NCI-H2107 (cell line): ENCODE measurements around the gene XYLT1.

Source experiments
- DNase-seq: peaks from one replicate; lab custom pipeline; 2025; lab: John Stamatoyannopoulos, UW

XYLT1 gene

DNA sequence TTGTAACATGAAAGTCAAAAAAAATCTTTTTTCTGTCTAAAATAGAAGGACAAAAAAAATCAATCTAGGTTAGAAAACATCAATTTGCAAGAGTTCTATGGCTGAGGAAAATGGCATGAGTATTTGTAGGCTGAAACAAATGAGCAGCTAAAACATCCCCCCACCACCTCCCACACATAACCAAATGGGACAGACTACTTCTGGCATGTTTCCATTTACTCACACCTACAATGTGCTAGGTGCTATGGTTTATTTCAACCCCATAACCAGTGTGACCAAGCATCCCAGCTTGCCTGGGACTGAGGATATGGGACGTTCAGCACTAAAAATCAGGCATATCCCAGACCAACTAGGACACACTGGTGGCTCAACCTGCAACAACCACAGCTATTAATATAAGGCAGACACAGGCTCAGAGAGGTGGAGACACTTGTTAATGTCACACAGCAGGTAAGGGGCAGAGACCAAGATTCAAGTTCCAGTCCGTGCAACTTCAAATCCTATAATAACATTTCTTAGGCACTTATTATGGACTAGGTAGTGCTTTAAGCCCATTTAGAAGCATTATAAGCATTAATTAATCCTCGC is 96.0 kb downstream of the XYLT1 start:
- no peak for DNase-seq

DNA sequence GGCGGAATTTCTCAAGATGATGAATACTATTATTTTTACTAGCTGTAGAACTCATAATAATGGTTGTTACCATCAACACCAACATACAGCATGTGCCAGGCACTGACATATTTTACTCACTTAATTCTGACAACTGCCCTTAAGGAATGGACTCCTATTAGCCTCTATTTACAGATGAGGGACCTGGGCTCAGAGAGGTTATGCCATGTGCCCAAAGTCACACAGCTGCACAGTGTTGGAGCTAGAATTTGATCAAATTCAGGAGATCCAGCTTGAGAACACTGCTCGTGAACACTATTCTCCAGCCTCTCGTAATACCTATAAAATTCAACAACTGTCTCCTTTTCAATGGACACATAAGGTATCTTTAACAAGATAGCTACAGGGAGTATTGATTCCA is 97.2 kb downstream of the XYLT1 start:
- no peak for DNase-seq

DNA sequence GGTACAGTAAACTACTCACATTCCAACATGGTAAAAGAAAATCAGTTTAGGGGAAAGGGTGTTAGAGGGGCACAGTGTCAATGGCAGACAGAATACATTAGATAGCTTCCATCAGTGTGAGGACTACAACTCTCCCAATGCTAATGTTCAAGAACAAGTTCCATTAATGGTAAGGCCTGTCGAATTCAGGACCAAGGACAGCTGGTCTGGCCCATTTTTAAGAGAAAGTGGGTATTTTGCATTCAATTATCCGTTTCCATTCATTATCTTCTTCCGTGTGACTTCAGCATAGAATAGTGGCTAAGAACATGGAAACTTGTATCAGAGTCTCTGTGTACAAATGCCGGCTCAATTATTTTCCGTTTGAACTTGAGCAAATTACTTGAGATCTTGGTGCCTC is 98.4 kb downstream of the XYLT1 start:
- DNase-seq = no peak

DNA sequence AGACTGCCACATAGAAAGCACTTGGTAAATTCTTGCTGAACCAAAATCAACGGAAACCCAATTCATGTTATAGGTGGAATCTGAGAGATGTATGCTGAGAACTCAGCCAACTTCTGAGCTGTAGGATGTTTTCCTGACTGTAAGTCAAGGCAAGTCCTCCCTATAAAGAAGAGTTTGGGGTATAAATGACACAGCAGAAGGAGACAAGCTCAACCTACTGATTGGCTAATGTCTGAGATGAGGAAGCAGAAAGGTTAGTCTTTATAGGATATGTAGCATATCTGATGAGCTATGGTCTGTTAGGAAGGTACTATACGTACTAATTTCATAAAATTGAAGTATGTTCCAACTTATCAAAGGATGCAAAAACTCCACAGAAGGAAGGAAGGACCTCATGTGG is 99.5 kb downstream of the XYLT1 start:
- no peak for DNase-seq

DNA sequence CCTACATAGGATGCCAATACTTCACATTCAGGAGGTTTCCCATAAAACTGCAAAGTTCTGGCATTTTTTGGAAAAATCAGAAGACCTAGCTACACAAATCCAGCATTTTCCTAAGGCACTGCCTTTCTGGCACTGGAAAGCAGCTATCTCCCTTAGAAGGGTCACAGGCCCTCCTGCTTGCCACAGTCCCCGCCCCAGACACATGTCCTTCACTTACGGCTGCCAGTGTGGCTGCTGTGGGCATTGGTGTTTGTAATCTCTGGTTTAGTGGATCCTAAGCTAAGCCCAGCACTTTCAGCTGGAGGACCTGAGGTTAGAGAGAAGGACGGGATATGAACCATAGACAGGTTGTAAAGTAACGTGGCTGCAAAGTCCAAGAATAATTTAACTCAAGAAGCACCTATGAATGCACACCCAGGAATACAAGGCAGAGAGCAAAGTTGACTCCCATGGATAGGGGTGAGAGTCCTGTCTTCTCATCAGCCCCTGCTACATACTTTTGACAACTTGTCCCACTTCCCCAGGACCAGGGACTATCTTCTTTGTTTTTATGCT is 100.0 kb downstream of the XYLT1 start:
- DNase-seq = no peak

DNA sequence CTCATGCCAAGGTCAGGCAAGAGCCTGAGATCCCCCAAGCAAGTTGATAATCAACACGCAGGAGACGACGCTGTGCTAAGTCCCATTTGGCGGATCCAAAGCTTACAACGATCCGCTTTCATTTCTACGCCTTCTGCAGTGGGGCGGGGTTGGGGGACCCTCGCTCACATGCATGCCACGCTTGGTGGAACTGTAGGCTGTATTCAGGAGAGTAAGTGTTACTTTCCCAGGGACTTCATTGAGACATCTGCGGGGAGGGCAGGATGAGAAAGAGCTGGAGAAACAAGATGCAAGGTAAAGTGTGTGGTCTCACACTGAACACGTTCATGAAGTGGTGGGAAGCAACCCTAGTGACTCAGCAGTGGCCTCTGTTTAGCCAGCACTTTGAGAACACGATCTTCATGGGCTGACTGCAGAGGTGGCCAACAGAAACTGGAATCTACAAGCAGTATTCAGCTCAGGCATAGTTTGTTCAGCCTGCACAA is 100.5 kb downstream of the XYLT1 start:
- no peak for DNase-seq

DNA sequence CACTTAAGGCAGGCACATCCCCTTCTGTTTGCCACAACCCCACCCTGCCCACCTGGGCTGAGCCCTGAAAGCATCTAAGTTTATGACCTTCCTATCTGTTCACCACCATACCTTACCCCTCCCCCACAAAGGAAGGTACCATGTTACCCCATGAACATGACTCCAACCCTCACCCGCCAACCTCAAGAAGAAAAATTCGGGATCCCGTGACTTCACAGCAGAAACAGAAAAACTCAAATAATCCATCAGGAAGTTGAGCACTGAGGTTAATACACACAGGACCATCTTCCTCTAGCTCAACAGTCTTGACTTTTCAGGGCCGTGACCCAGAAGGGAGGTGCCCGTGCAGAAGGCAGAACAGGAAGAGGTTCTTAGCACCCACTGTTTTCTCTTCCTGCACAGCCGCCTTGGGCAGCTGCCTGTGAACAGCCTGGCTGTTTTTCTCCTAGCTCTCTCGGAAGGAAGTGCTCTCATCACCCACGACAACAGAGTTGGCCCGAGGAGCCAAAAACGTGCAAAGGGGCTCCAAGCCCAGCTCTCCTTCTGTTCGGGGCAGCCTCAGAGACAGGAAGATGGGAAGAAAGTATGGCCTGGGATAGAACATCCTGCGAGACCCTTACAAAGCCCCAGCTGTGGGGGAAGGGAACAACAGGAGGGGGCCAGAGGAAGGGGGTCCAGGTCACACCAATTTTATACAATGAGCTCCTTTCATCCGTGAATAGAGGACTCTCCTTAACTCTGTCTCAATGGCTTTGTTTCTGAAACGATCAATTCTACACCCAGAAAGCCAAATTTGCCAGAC is 101.1 kb downstream of the XYLT1 start:
- no peak for DNase-seq

DNA sequence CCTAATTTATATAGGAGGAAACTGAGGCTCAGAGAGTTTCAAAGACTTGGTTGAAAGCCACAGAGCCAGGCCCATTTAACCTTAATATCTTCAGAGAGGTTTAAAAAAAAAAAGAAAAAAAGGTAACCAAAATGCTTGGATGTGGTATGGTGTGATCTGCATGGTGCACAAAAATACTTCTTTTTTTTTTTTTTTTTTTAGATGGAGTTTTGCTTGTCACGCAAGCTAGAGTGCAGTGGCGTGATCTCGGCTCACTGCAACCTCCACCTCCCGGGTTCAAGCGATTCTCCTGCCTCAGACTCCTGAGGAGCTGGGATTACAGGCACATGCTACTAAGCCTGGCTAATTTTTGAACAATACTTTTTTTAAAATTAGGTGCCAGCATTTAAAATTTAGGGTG is 101.8 kb downstream of the XYLT1 start:
- no peak for DNase-seq

DNA sequence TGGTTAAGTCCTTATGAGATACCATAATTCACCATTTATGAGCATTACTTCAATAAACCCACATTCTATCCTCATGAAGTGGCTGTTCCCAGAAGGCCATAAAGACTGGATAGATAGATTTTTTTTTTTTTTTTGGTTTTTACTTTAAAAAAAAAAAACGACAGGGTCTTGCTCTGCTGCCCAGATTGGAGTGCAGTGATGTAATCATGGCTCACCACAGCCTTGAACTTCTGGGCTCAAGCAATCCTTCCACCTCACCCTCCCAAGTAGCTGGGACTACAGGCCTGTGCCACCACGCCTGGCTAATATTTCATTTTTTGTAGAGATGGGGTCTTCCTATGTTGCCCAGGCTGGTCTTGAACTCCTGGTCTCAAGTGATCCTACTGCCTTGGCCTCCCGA is 102.3 kb downstream of the XYLT1 start:
- DNase-seq = no peak

DNA sequence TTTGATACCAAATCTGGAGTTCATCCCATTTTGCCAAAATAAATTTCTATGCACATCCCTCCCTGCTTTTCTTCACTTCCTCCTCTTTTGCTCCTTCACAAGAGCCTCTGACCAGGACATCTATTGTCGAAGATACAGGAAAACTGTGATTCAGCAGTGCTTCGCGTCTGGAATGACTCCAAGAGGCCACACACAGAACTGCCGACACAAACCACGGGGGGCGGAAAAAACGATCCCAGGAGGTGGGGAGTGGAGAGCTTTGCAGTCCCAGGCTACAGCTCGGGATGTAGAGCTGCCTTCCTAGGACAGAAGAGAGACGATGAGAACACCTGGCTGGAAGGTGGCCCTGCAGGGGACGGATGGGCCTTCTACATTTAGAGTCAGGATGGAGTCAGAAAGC is 102.8 kb downstream of the XYLT1 start:
- DNase-seq = no peak

DNA sequence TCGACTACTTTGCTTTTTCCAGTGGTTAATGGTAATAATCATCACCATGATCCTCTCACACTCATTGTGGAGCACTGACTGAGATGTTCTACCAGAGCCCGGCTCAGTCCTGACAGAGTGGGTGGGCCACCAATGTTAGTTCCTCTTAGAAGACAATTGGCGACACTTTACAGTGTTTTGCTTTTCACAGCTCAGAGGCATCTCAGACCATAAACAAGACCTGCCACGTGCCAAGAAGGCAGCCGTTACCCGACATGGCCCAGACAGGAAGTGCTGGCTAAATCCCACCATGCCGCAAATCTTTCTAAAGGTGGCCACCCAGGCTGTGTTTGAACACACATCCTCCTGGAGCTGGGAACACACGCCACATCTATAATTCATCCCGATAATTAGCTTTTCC is 103.7 kb downstream of the XYLT1 start:
- DNase-seq = no peak

DNA sequence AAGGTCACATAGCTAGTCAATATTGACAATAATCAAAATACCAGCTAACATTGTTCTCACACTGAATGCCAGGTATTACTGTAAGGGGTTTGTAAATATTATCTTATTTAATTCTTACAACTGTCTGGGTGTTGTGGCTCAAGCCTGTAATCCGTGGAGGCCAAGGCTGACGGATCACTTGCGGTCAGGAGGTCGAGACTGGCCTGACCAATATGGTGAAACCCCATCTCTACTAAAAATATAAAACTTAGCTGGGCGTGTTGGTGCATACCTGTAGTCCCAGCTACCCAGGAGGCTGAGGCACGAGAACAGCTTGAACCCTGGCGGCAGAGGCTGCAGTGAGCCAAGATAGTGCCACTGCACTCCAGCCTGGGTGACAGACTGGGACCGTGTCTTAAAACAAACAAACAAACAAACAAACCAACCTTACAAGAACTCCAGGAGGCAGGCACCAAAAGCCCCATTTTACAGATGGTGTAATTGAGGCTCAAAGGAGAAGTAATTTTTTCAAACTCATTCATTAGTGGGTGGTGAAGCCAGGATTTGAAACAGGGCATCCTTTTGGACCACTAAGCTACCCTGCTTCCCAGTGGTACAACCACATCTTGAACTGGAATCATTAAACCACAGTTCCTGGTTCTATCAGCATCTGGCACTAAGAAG is 104.3 kb downstream of the XYLT1 start:
- DNase-seq = no peak

DNA sequence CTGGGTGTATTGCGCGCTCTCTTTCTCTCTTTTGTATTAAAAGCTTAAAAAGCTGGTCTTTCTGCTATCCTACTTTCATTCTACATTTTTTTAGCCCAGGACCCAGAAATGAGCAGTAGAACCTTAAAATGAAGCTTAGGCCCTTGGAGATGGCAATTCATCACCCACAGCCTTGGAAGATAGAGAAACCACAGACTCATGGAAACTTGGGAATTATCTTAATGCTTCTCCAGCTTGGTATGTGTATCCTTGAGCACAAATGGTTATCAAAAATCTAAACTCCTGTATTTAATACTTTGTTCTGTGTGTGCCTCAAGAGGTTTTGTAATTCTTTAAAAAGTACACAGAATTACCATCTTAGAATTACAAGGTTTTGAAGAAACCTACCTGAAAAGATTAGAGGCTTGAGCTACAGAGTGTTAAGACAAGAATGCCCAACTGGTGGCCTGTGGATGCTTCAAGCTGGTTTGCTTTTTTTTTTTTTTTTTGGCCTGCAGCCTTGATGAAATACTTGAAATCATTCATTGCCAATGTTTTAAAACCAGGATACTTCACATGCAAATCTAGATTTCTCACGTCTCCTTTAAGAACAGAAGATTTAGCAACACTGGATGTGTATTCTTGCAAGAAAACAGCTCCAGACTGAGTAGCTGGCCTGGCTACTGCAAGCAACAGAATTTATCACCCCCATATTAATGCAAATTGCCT is 105.0 kb downstream of the XYLT1 start:
- DNase-seq = no peak

DNA sequence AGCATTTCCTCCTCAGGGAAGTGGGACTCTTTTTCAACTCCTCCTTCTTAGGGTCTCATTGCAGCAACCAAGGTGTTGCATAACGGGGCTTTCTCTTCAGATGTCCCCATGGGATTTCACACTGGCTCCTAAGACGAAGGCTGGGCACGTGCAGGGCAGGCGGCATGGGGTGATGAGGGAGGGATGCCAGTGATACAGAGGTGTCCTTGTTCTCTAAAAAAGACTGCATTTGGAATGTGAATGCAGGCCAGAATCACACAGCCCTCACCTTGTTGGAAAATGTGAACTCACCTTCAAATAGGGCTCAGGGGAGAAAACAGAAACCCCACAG is 105.6 kb downstream of the XYLT1 start:
- DNase-seq = no peak

DNA sequence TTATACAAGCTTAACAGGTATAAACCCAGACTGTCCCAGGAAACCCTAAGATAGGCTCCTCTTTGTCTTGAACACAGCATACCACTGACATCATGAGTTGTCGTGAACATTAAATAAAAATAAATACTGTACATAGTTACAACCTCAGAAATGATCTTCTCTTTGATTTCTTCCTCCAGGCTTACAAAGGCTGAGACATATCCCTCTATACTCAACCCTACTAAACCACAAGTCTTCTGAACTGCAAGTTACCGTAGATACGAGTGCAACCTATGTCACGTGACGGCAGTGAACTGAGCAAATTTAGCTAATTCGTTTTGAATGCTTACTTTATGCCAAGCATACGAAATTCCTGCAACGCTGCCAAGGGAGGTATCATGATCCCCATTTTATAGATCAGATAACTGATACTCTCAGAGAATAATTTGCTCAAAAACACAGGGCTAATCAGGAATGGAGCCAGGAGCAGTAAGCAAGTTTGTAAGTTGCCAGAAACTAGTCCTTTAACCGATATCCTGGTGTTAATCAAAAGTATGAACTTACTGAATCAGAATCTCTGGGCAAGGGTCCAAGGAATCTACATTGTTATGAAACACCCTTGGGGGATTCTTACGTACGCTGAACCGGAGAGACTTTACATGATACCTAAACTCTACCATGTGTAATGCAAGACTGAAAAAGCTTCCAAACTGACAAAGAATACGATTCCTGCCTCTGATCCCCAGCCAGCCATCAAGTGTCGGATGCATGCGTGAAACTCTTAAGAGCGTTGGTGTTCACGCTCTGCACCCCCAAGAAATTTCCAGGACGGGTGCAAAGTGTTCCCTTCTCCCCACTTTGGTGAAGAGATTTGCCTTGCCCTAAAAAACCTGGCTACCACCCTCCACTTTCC is 106.2 kb downstream of the XYLT1 start:
- DNase-seq = no peak

DNA sequence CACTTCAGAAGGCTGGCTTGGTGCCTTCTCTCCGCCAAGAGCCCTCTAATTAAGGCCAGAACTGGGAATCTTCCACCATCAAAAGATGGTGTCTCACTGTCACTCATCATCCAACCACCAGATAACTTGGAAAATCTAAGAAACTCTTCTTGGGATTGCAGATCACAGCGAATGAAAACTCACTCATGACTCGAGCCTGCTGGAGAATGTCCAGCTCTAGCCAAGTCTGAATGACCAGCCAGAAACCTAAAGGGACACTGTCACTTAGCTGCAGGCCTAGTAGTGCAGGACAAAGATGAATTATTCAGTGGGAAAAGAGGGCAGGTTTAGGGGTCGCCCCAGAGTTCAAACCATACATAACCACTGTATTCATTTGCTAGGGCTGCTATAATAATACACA is 107.8 kb downstream of the XYLT1 start:
- DNase-seq = no peak

DNA sequence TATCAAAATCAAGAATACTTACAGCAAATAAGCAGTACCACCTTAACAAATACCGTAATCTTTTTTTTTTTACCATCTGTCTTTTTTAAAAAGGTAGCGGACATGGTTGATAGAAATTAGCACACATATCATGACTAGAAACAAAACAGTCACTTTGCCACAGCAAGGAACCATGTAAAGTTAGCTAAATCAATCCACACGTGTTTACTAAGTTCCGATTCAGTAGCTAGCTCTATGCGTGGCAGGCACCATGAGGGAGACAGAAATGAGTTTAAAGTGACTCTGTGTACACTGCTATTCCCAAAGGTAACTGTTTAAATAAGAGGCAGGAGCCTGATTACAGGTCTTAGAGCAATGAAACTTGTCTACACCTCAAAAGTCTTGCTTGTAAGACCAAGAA is 108.6 kb downstream of the XYLT1 start:
- DNase-seq = no peak

DNA sequence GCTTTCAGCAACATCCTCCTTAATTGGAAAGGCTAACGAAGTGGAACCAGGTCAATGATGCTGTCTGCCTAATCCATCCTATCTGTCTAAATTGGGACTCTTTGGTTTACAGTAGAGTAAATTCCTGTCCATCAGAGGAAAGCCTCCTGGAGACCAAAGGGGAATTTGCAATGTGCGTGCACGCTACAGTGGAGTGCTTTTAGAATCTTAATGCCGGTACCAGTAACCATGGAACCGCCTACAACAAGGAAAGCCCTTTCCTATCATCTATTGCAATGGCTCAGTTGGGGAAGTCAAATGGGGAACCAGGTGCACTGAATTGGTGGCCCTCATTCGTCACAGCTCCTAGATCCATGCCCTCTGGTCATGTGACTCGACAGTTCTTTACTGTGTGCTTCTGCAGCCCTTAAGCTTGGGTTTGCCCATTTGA is 110.1 kb downstream of the XYLT1 start:
- DNase-seq = no peak

DNA sequence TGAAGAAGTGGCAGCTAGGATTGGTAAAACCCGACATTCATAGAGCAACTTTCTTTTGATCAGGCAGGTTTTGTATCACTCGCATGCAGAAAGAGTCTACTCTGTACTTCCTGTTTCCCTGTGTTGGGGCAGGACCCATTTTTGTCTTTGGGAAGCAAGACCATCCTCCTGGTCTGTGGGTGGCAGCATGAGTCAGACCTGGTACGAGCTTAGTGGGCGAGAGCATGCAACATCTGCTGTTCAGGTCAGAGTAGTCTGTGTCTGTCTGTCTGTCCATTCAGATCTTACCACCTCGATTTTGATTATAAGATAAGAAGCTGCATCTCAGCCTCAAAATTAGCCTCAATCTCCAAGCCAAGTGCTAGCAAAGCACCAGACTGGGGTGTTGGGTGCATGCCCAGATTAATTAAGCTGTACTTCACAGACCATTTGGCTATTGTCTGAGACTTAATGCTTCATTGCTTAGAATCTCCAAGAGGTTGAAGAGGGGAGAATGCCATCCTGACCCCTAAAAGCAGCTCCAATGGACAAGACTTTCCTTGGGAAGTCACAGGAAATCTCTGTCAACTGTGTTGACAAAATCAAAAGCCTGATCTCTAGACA is 110.9 kb downstream of the XYLT1 start:
- no peak for DNase-seq

DNA sequence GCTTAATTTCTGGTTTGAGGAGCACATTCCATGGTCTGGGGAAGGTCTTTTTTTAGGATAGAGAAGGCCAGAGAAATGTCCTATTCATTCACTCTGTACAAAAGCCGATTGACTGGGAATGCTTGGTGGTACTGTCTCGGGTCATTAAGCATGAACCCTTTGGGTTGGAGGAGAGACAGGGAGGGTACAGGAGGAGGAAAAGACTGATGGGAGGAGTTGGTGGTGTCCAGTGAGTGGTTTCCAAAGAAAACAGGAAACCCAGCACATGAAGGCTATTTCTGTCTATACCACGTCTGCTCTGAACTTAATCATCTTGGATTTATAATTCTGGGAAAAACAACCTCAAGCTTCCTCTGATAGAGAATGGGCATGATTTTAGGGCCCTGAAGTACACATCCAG is 111.9 kb downstream of the XYLT1 start:
- no peak for DNase-seq

DNA sequence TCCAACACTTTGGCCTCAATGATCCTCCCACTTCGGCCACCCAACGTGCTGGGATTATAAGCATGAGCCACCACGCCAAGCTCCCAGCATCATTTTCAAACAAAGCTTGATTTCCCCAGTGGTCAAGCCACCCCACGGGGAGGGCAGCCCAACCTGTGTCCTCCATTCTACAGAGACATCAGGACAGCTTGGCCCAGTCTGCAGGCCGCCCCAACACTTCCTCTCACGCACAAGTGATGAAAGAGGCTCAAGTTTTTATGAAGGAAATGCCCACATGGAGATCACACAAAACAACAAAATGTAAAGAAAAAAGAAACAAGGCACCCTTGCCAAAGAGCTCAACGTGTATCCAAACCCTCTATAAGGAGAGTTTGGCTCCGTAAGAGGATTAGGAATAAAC is 112.4 kb downstream of the XYLT1 start:
- DNase-seq = no peak
